ENCODE data around the gene MCM7. TPM values are rescaled to one million over a fixed set of nuclear protein-coding genes. Genes with fewer than 3 reads are reported as not detected.

The MCM7 gene
- total RNA-seq, 1 donor from 2014 or later = 196 TPM

- DNase-seq = no peak
- Mint-ChIP-seq H3K9me3 (ENCODE audit: unreplicated experiment) (no peaks in the 10 kb centered on the region), H3K4me3 (ENCODE audit: unreplicated experiment) (no peak overlapping the region), H3K27me3 (ENCODE audit: unreplicated experiment) (peaks cover 5% of the 10 kb centered on the region), H3K4me1 (ENCODE audit: low read depth, unreplicated experiment) (no peaks in the 10 kb centered on the region), H3K36me3 (ENCODE audit: unreplicated experiment) (no peaks in the 10 kb centered on the region), H3K27ac (ENCODE audit: unreplicated experiment) (no peak overlapping the region)
- TF ChIP-seq, protein P1, sequence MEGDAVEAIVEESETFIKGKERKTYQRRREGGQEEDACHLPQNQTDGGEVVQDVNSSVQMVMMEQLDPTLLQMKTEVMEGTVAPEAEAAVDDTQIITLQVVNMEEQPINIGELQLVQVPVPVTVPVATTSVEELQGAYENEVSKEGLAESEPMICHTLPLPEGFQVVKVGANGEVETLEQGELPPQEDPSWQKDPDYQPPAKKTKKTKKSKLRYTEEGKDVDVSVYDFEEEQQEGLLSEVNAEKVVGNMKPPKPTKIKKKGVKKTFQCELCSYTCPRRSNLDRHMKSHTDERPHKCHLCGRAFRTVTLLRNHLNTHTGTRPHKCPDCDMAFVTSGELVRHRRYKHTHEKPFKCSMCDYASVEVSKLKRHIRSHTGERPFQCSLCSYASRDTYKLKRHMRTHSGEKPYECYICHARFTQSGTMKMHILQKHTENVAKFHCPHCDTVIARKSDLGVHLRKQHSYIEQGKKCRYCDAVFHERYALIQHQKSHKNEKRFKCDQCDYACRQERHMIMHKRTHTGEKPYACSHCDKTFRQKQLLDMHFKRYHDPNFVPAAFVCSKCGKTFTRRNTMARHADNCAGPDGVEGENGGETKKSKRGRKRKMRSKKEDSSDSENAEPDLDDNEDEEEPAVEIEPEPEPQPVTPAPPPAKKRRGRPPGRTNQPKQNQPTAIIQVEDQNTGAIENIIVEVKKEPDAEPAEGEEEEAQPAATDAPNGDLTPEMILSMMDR (IDR thresholded peaks at IDR 0.05; ENCODE audit: partially characterized antibody, unreplicated experiment) = no peak
Measured at GRCh38 chr7:100111914-100112313, 10.7 kb upstream of the MCM7 start.

DNA sequence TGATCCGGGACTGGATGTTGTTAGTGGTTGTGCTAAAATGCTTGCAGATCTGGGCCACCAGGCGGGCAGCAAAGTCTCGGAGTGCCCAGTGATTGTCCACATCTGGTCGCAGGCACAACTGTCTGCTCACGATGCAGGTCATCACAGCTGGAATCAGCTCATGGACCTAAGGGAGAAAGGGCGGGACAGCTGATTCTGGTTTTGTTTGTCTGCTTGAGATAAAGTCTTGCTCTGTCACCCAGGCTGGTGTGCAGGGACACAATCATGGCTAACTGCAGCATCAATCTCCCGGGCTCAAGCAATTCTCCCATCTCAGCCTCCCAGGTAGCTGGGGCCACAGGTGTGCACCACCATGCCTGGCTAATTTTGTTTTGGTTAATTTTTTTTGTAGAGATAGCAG, 10.0 kb upstream of the MCM7 start:
- no peak for DNase-seq
- Mint-ChIP-seq H3K4me1 (ENCODE audit: low read depth, unreplicated experiment) (no peaks in the 10 kb centered on the region), H3K27ac (ENCODE audit: unreplicated experiment) (no peak overlapping the region), H3K27me3 (ENCODE audit: unreplicated experiment) (peaks cover 5% of the 10 kb centered on the region), H3K9me3 (ENCODE audit: unreplicated experiment) (no peaks in the 10 kb centered on the region), H3K36me3 (ENCODE audit: unreplicated experiment) (no peaks in the 10 kb centered on the region), H3K4me3 (ENCODE audit: unreplicated experiment) (no peak overlapping the region)
- TF ChIP-seq, protein P1 (IDR thresholded peaks at IDR 0.05; ENCODE audit: partially characterized antibody, unreplicated experiment) = no peak

DNA sequence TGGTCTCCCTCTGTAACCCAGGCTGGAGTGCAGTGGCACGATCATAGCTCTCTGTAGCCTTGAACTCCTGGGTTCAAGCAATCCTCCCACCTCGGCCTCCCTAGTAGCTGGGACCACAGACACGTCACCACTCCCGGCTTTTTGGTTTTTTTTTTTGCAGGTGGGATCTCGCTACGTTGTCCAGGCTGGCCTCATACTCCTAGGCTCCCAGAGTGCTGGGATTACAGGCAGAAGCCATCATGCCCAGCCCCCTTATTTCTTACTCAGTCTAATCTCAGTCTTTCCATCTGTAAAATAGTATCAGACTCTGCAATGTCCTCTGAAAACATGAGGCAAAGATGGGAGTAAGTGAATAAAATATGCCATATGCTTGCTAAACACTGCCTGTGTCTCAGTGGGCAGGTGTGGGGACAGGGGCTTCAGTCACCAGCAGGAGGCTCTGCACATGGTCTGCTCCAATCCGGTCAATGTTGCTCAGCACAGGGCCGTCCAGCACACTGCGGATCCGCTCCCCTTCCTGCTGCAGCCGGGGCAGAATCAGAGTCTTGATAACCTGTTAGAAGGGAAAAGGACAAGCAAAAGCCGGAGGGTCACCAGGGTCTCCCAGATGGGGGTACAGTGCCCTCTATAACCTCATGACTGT, 8.4 kb upstream of the MCM7 start:
- no peaks in the 10 kb centered on the region for H3K36me3 Mint-ChIP-seq (ENCODE audit: unreplicated experiment)
- H3K27ac Mint-ChIP-seq (ENCODE audit: unreplicated experiment) = no peak overlapping the region
- TF ChIP-seq, protein P1 (IDR thresholded peaks at IDR 0.05; ENCODE audit: partially characterized antibody, unreplicated experiment) = no peak
- no peak overlapping the region for H3K4me3 Mint-ChIP-seq (ENCODE audit: unreplicated experiment)
- DNase-seq = no peak
- H3K9me3 Mint-ChIP-seq (ENCODE audit: unreplicated experiment) = no peaks in the 10 kb centered on the region
- H3K27me3 Mint-ChIP-seq (ENCODE audit: unreplicated experiment) = peaks cover 5% of the 10 kb centered on the region
- H3K4me1 Mint-ChIP-seq (ENCODE audit: low read depth, unreplicated experiment) = no peaks in the 10 kb centered on the region

GRCh38 chr7:100107890-100108289, 6.7 kb upstream of the MCM7 start:
- peaks cover 4% of the 10 kb centered on the region for H3K9me3 Mint-ChIP-seq (ENCODE audit: unreplicated experiment)
- H3K27me3 Mint-ChIP-seq (ENCODE audit: unreplicated experiment) = peaks cover 7% of the 10 kb centered on the region
- H3K4me1 Mint-ChIP-seq (ENCODE audit: low read depth, unreplicated experiment) = no peaks in the 10 kb centered on the region
- H3K27ac Mint-ChIP-seq (ENCODE audit: unreplicated experiment) = no peak overlapping the region
- no peak for DNase-seq
- TF ChIP-seq, protein P1 (IDR thresholded peaks at IDR 0.05; ENCODE audit: partially characterized antibody, unreplicated experiment) = no peak
- H3K4me3 Mint-ChIP-seq (ENCODE audit: unreplicated experiment) = no peak overlapping the region
- no peaks in the 10 kb centered on the region for H3K36me3 Mint-ChIP-seq (ENCODE audit: unreplicated experiment)

DNA sequence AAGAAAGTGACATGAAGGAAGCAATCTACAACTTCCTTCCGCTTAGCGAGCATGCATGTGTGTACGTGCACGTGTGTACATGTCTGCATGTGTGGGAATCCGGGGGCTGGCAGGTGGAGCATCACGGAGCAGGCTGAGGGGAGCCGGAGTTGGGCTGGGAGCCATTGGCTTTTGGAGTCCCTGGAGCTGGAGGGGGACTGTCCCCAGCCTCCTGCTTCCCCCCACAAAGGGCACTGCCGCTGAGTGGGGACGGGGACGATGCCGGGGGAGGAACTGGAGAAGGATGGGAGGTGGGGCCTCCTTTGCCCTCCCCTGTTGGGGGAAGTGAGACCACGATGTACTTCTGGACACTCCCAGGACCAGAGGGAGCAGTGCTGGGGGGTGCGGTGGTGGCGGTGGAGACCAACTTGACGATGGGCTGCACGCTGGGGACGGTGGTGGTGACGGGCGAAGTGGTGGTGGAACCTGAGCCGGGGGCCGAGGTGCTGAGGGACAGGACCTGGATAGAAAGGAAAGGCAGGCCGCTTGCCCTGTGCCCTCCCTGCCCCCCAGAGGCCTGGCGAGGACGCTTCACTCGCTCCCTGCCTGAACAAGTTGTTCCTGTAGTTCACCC, 6.0 kb upstream of the MCM7 start:
- Mint-ChIP-seq H3K9me3 (ENCODE audit: unreplicated experiment) (peaks cover 6% of the 10 kb centered on the region), H3K36me3 (ENCODE audit: unreplicated experiment) (no peaks in the 10 kb centered on the region), H3K27ac (ENCODE audit: unreplicated experiment) (no peak overlapping the region), H3K27me3 (ENCODE audit: unreplicated experiment) (peaks cover 10% of the 10 kb centered on the region), H3K4me3 (ENCODE audit: unreplicated experiment) (no peak overlapping the region), H3K4me1 (ENCODE audit: low read depth, unreplicated experiment) (no peaks in the 10 kb centered on the region)
- no peak for DNase-seq
- TF ChIP-seq, protein P1 (IDR thresholded peaks at IDR 0.05; ENCODE audit: partially characterized antibody, unreplicated experiment) = no peak
